ENCODE results near the gene REX1BD. TPM values are rescaled to one million over a fixed set of nuclear protein-coding genes. Genes with fewer than 3 reads are reported as not detected.
A peak's percentile ranks its signal among the peaks of the same experiment; 100 is the strongest.

REX1BD gene
- total and polyA plus RNA-seq, 10 of the 15 experiments (the other 5 are each of a cell fraction or from before 2014, with no cell fraction given), result 1.1 to 101 (median 35.0) TPM

GRCh38 chr19:18543814-18544475 lies 44.7 kb upstream of the REX1BD start (continued):
- peak; percentile 36; the same call in 1 of the 2 replicates for TF ChIP-seq ZNF687 (IDR thresholded peaks at IDR 0.05)
- TF ChIP-seq E4F1 (IDR thresholded peaks at IDR 0.05; ENCODE audit: borderline replicate concordance, partially characterized antibody), result no peak
- no peak for TF ChIP-seq NFXL1 (IDR thresholded peaks at IDR 0.05; ENCODE audit: borderline replicate concordance)
- TF ChIP-seq SKIL (IDR thresholded peaks at IDR 0.05; ENCODE audit: low read depth, poor library complexity, severe bottlenecking), result peak; percentile 69
- TF ChIP-seq HSF1 (IDR thresholded peaks at IDR 0.05; ENCODE audit: low read depth, low read length), result no peak
- TF ChIP-seq WRNIP1 (IDR thresholded peaks at IDR 0.05; ENCODE audit: borderline replicate concordance, low read depth, low read length), result no peak; the same call in 1 of the 2 replicates
- TF ChIP-seq ATF7 (IDR thresholded peaks at IDR 0.05; ENCODE audit: low read depth), result peak; percentile 67
- no peak for TF ChIP-seq TCF3 (IDR thresholded peaks at IDR 0.05; ENCODE audit: borderline replicate concordance, insufficient read depth, low read depth, low read length)
- TF ChIP-seq TARDBP (IDR thresholded peaks at IDR 0.05; ENCODE audit: borderline replicate concordance), result no peak
- no peak for TF ChIP-seq RBBP5 (conservative IDR thresholded peaks at IDR 0.05)
- TF ChIP-seq BCLAF1 (IDR thresholded peaks at IDR 0.05), result no peak

Data from GM12878 (cell line).